VCaP (cell line): Measurements from ENCODE around the gene GLS.
A peak's percentile ranks its signal among the peaks of the same experiment; 100 is the strongest.

Experiments
- H3K27ac ChIP-seq: fragments of 450-650 bp; 2 replicates; pipeline ENCODE4 v1.5.1; 2017
- CTCF ChIP-seq: fragments of 450-650 bp; conservative IDR thresholded peaks from 2 replicates; pipeline ENCODE4 v1.5.1; 2017; ENCODE audit warnings: mild to moderate bottlenecking, moderate library complexity

GLS gene

GRCh38 chr2:190973726-190974628, 93.4 kb downstream of the GLS start:
- TF ChIP-seq CTCF: no peak
- no peak overlapping the region for H3K27ac ChIP-seq

GRCh38 chr2:190974629-190975361, 94.2 kb downstream of the GLS start:
- no peak overlapping the region for H3K27ac ChIP-seq
- no peak for TF ChIP-seq CTCF

- TF ChIP-seq CTCF: no peak
- no peak overlapping the region for H3K27ac ChIP-seq
Observed at GRCh38 chr2:190976521-190976920, 95.9 kb downstream of the GLS start.

GRCh38 chr2:190977505-190977904, 96.9 kb downstream of the GLS start:
- no peak for TF ChIP-seq CTCF
- H3K27ac ChIP-seq: no peak overlapping the region

GRCh38 chr2:190978389-190979053, 97.9 kb downstream of the GLS start:
- peak overlapping the region; percentile 93 for H3K27ac ChIP-seq
- no peak for TF ChIP-seq CTCF

GRCh38 chr2:190979906-190980629, 99.4 kb downstream of the GLS start:
- peak overlapping the region; percentile 93 for H3K27ac ChIP-seq
- TF ChIP-seq CTCF: no peak
